ENCODE results near the gene SLC25A5.
"Not testable (repeated sequence)": the region's sequence is repeated elsewhere in the genome, so short reads cannot be mapped to it uniquely, and the experiment has no call there.

SLC25A5 gene

GRCh38 chrX:119488749-119489148 is 20.5 kb downstream of the SLC25A5 start:
- peak in 1 of 2 experiments; percentile 45 for DNase-seq (ENCODE audit: low read depth in 1 of 2, low spot score in 1 of 2)
- TF ChIP-seq SPI1 (IDR thresholded peaks at IDR 0.05; ENCODE audit: borderline replicate concordance, low read depth), result no peak
- TF ChIP-seq CTCF (IDR thresholded peaks at IDR 0.05; ENCODE audit: insufficient read depth, low read length), result peak; percentile 16

GRCh38 chrX:119489212-119490074 is 21.2 kb downstream of the SLC25A5 start:
- Histone ChIP-seq H3K27me3 (ENCODE audit: insufficient read depth, poor library complexity, severe bottlenecking) (no peaks in the 10 kb centered on the region), H3K27ac (replicated peaks) (no peak overlapping the region), H3K4me3 (replicated peaks; ENCODE audit: insufficient read depth, low read length) (no peak overlapping the region)
- TF ChIP-seq CTCF (IDR thresholded peaks at IDR 0.05; ENCODE audit: insufficient read depth, low read length), result no peak
- TF ChIP-seq SPI1 (IDR thresholded peaks at IDR 0.05; ENCODE audit: borderline replicate concordance, low read depth), result no peak
- TF ChIP-seq REST (IDR thresholded peaks at IDR 0.05; ENCODE audit: insufficient replicate concordance, low read depth), result no peak
- no peak for TF ChIP-seq POLR2AphosphoS5 (IDR thresholded peaks at IDR 0.05; ENCODE audit: low read depth)
- TF ChIP-seq GABPA (IDR thresholded peaks at IDR 0.05; ENCODE audit: low read depth), result no peak
- no peak for DNase-seq (ENCODE audit: low read depth in 1 of 2, low spot score in 1 of 2)

More at GRCh38 chrX:119488749-119489148, 20.5 kb downstream of the SLC25A5 start:
- Histone ChIP-seq H3K27ac (replicated peaks) (no peak overlapping the region), H3K4me3 (replicated peaks; ENCODE audit: insufficient read depth, low read length) (no peak overlapping the region), H3K27me3 (ENCODE audit: insufficient read depth, poor library complexity, severe bottlenecking) (no peaks in the 10 kb centered on the region)

- no peak for DNase-seq (ENCODE audit: low read depth in 1 of 2, low spot score in 1 of 2)
- no peak for TF ChIP-seq GABPA (IDR thresholded peaks at IDR 0.05; ENCODE audit: low read depth)
- TF ChIP-seq SPI1 (IDR thresholded peaks at IDR 0.05; ENCODE audit: borderline replicate concordance, low read depth), result no peak
- TF ChIP-seq CTCF (IDR thresholded peaks at IDR 0.05; ENCODE audit: insufficient read depth, low read length), result no peak
- Histone ChIP-seq H3K27ac (replicated peaks) (no peak overlapping the region), H3K4me3 (replicated peaks; ENCODE audit: insufficient read depth, low read length) (no peak overlapping the region), H3K27me3 (ENCODE audit: insufficient read depth, poor library complexity, severe bottlenecking) (no peaks in the 10 kb centered on the region)
Measured at GRCh38 chrX:119492463-119492862, 24.2 kb downstream of the SLC25A5 start.

GRCh38 chrX:119493851-119494495 is 25.7 kb downstream of the SLC25A5 start:
- not testable (repeated sequence) for H3K4me3 ChIP-seq (replicated peaks; ENCODE audit: insufficient read depth, low read length); DNase-seq (ENCODE audit: low read depth in 1 of 2, low spot score in 1 of 2)

More at GRCh38 chrX:119493851-119494495, 25.7 kb downstream of the SLC25A5 start:
- H3K27me3 ChIP-seq (ENCODE audit: insufficient read depth, poor library complexity, severe bottlenecking); H3K27ac ChIP-seq (replicated peaks): not testable (repeated sequence)

Measured in HL-60 (cell line).